Activated CD4-positive, alpha-beta memory T cell treated with anti-CD3 and anti-CD28 coated beads for 36 hours (primary cell): ENCODE results near the gene GPC3. TPM values are rescaled to one million over a fixed set of nuclear protein-coding genes. Genes with fewer than 3 reads are reported as not detected.

Source experiments
- CTCF ChIA-PET: fragments of 350-600 bp; sonication (Branson Sonifier 250); formaldehyde crosslinking; loops from one replicate; lab custom pipeline; 2021; ENCODE audit warnings: antibody characterized with exemption, inconsistent platforms; lab: Charles Lee
- POLR2A ChIA-PET: fragments of 350-600 bp; sonication (Branson Sonifier 250); formaldehyde crosslinking; loops from one replicate; lab custom pipeline; 2021; ENCODE audit warnings: antibody characterized with exemption; lab: Charles Lee
- DNase-seq: peaks from one replicate; pipeline ENCODE4 v3.0.0-alpha.2; 2020
- H3K27ac Mint-ChIP-seq: one replicate; pipeline ENCODE4 v1.8.0; 2021; ENCODE audit warnings: mixed read lengths
- H3K27me3 Mint-ChIP-seq: one replicate; pipeline ENCODE4 v1.8.0; 2021; ENCODE audit warnings: mixed read lengths
- H3K36me3 Mint-ChIP-seq: one replicate; pipeline ENCODE4 v1.8.0; 2021; ENCODE audit warnings: mixed read lengths
- H3K4me1 Mint-ChIP-seq: one replicate; pipeline ENCODE4 v1.8.0; 2021; ENCODE audit warnings: low read depth, mixed read lengths
- H3K4me3 Mint-ChIP-seq: one replicate; pipeline ENCODE4 v1.8.0; 2021; ENCODE audit warnings: mild to moderate bottlenecking, mixed read lengths
- H3K9me3 Mint-ChIP-seq: one replicate; pipeline ENCODE4 v1.8.0; 2021; ENCODE audit warnings: mixed read lengths
- intact Hi-C: fragments of 100-400 bp; cut with micrococcal nuclease; formaldehyde crosslinking; loops from one replicate; pipeline ENCODE4 v1.15.1; 2023
- total RNA-seq, 2 experiments: library from RNA; stranded (reverse); gene quantifications; one replicate each; pipeline ENCODE4 v1.2.3, GENCODE V29; 2021

The GPC3 gene
- total RNA-seq, 2 experiments from 2014 or later: 0.14 to 0.39 TPM

GRCh38 chrX:133937022-133937421 lies 48.4 kb downstream of the GPC3 start:
- Mint-ChIP-seq H3K9me3 (no peaks in the 10 kb centered on the region), H3K36me3 (no peaks in the 10 kb centered on the region), H3K4me3 (no peak overlapping the region), H3K27ac (no peak overlapping the region), H3K27me3 (no peaks in the 10 kb centered on the region), H3K4me1 (no peaks in the 10 kb centered on the region)
- no peak for DNase-seq
- POLR2A ChIA-PET: no interaction called here
- CTCF ChIA-PET: no interaction called here
- intact Hi-C loops: no loop called here

- intact Hi-C loops: no loop called here
- Mint-ChIP-seq H3K4me3 (no peak overlapping the region), H3K27me3 (no peaks in the 10 kb centered on the region), H3K27ac (no peak overlapping the region), H3K9me3 (no peaks in the 10 kb centered on the region), H3K4me1 (no peaks in the 10 kb centered on the region), H3K36me3 (no peaks in the 10 kb centered on the region)
- no peak for DNase-seq
- ChIA-PET CTCF (interaction anchor here (1.1 kb wide), 1 partner anchor 92 kb away, joined by 3 read pairs; no protein-coding TSS in a partner anchor), POLR2A (no interaction called here)
Observed at GRCh38 chrX:133935076-133935475, 50.3 kb downstream of the GPC3 start.

DNA sequence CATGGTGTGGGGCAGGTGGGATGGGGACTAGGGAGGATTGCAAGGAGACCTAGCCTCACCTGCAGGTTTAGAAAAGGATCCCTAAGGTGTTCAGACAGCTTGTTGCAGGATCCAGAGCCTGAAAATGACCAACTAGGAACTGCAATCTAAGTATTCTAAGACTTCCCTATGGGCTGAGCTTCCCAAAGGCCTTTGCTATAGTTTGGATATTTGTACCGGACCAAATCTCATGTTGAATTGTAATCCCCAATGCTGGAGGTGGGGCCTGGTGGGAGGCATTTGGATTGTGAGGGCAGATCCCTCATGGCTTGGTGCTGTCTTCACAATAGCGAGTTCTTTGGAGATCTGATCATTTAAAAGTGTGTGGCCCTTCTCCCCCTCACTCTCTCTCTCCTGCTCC lies 52.1 kb downstream of the GPC3 start:
- Mint-ChIP-seq H3K27me3 (no peaks in the 10 kb centered on the region), H3K4me1 (no peaks in the 10 kb centered on the region), H3K36me3 (no peaks in the 10 kb centered on the region), H3K27ac (no peak overlapping the region), H3K4me3 (no peak overlapping the region), H3K9me3 (no peaks in the 10 kb centered on the region)
- intact Hi-C loops: no loop called here
- POLR2A ChIA-PET: no interaction called here
- CTCF ChIA-PET: interaction anchor here (0.5 to 1.0 kb wide), 2 partner anchors 58 to 72 kb away, joined by 3 to 5 read pairs; no protein-coding TSS in a partner anchor
- DNase-seq: no peak

DNA sequence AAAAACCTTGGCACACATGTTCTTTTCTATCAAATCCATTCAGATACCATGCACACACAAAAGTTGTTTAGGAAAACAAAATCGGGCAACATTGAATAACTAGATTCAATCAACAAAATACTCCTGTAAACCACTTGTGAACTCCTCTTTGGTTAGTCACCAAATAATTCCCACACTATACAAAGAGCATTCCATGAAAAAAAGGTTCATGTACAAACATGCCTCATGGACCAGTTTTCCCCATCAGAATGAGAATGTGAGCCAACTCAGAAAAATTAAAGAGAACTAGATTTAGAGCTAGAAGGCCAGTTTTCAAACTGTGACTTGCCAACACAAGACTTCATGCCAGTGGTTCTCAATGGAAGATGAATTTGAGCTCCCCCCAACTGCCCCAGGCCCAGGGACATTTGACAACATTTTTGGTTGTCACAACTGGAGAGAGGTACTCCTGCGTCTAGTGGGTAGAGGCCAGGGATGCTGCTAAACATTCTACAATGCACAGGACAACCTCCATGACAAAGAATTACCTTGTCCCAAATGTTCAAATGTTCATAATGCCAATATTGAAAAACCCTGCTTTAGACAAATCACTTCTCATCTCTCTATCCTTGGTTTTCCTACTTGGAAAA lies 55.4 kb downstream of the GPC3 start:
- no peak overlapping the region for H3K4me3 Mint-ChIP-seq
- DNase-seq: no peak
- no peaks in the 10 kb centered on the region for H3K27me3 Mint-ChIP-seq
- no peak overlapping the region for H3K27ac Mint-ChIP-seq
- no peaks in the 10 kb centered on the region for H3K4me1 Mint-ChIP-seq
- POLR2A ChIA-PET: no interaction called here
- intact Hi-C loops: loop anchor here (10.0 kb wide), 2 partner anchors 95 to 245 kb away; no protein-coding TSS in a partner anchor
- peaks cover 2% of the 10 kb centered on the region for H3K9me3 Mint-ChIP-seq
- CTCF ChIA-PET: no interaction called here
- no peaks in the 10 kb centered on the region for H3K36me3 Mint-ChIP-seq

DNA sequence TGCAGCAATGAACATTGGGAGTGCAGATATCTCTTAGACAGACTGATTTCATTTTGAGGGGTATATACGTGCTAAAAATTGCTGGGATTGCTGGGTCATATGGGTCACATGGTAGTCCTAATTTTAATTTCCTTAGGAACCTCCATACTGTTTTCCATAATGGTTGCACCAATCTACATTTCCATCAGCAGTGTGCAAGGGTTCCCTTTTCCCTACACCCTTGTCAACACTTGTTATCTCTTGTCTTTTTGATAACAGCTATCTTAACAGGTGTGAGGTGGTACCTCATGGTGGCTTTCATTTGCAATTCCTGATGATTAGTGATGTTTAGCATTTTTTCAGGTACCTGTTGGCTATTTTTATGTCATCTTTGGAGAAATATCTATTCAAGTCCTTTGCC lies 57.0 kb downstream of the GPC3 start:
- Mint-ChIP-seq H3K36me3 (no peaks in the 10 kb centered on the region), H3K9me3 (peaks cover 2% of the 10 kb centered on the region), H3K4me1 (peaks cover under 1% of the 10 kb centered on the region), H3K4me3 (no peak overlapping the region), H3K27ac (no peak overlapping the region), H3K27me3 (no peaks in the 10 kb centered on the region)
- ChIA-PET CTCF (no interaction called here), POLR2A (no interaction called here)
- no peak for DNase-seq
- intact Hi-C loops: loop anchor here (10.0 kb wide), 2 partner anchors 96 to 246 kb away; no protein-coding TSS in a partner anchor

DNA sequence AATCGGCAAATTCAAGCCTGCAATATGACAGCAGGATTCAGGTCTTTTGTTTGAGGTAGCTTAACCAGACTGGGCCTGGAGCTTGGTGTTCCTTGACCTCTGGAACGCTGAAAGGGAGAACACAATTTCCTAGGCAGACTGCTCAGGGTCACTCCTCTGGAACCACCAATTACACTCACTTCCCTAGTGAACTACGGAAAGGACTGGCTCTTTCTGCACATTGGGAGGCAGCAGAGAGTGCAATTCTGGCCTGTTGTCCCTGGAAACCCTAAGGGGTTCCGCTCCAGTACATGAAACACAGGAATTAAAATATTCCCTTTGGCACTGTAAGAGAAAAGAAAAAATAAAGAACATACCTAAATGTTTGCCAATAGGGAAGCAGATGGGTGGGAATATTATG lies 58.6 kb downstream of the GPC3 start:
- Mint-ChIP-seq H3K4me3 (no peak overlapping the region), H3K27me3 (no peaks in the 10 kb centered on the region), H3K27ac (no peak overlapping the region), H3K9me3 (peaks cover 2% of the 10 kb centered on the region), H3K36me3 (no peaks in the 10 kb centered on the region), H3K4me1 (peaks cover 14% of the 10 kb centered on the region)
- DNase-seq: no peak
- ChIA-PET CTCF (no interaction called here), POLR2A (no interaction called here)
- intact Hi-C loops: loop anchor here (10.0 kb wide), 2 partner anchors 98 to 248 kb away; no protein-coding TSS in a partner anchor

DNA sequence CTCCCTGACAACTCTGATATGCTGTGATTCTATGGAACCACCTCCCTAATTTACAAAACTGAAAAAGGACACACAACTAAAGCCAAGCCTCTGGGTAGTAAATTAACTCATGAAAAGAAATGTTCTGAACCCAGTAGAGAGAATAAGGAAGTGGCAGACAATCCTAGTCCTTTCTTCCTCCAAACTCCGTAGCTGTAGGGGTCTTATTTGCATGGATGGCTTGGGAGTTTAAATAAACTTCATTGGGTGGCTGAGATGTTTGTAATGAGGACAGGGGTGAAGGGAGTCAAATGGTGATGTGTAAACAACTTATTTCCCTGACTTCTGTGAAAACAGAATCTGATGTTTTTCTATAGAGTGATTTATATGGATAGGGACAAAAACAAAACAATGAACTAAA lies 59.3 kb downstream of the GPC3 start:
- Mint-ChIP-seq H3K27me3 (no peaks in the 10 kb centered on the region), H3K4me3 (no peak overlapping the region), H3K36me3 (no peaks in the 10 kb centered on the region), H3K9me3 (peaks cover 2% of the 10 kb centered on the region), H3K4me1 (peaks cover 17% of the 10 kb centered on the region), H3K27ac (no peak overlapping the region)
- CTCF ChIA-PET: no interaction called here
- no peak for DNase-seq
- POLR2A ChIA-PET: no interaction called here
- intact Hi-C loops: loop anchor here (10.0 kb wide), 2 partner anchors 99 to 249 kb away; no protein-coding TSS in a partner anchor

DNA sequence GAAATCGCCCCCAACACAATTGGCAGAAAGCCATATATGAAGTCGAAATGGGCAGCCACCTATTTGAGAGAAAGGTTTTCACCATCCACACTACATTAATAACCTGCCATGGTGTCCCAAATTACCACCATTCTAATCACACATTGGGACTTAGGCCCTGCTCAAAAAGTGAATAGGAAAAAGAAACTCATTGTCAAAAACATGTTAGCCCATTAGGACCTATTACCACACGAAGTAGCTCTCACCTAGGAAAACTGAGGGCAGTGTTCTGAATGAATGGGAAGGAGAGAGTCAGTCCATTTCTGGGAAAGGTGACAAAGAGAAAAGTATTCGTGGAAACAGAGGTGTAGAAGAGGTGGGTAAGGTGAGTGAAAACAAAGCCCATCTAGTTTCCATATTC lies 60.8 kb downstream of the GPC3 start:
- intact Hi-C loops: loop anchor here (10.0 kb wide), 2 partner anchors 100 to 250 kb away; no protein-coding TSS in a partner anchor
- Mint-ChIP-seq H3K27me3 (no peaks in the 10 kb centered on the region), H3K36me3 (no peaks in the 10 kb centered on the region), H3K27ac (no peak overlapping the region), H3K9me3 (peaks cover 2% of the 10 kb centered on the region), H3K4me3 (no peak overlapping the region), H3K4me1 (peaks cover 17% of the 10 kb centered on the region)
- ChIA-PET CTCF (no interaction called here), POLR2A (no interaction called here)
- no peak for DNase-seq

DNA sequence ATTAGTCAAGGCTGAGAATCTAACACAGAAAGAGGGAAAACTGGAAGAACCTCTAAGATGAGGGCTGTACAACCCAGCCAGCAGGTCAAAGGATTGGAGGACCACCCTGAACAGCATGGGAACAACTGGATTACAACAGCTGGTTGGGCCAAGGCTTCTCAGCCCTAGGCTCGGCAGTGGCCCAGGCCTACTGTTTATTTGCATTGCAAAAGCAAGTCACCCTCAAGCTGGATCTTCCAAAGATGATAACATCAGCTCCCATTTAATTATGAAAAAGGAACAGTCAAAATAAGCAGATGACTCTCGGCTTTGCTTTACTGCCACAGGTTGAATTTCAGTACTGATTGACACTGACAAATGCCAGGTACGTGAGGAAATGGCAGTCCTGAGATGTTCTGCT lies 61.8 kb downstream of the GPC3 start:
- Mint-ChIP-seq H3K27ac (no peak overlapping the region), H3K9me3 (peaks cover 2% of the 10 kb centered on the region), H3K36me3 (no peaks in the 10 kb centered on the region), H3K27me3 (no peaks in the 10 kb centered on the region), H3K4me3 (no peak overlapping the region), H3K4me1 (peaks cover 17% of the 10 kb centered on the region)
- ChIA-PET POLR2A (no interaction called here), CTCF (no interaction called here)
- intact Hi-C loops: loop anchor here (2.0 to 10.0 kb wide), 3 partner anchors 101 to 251 kb away; no protein-coding TSS in a partner anchor
- DNase-seq: no peak

DNA sequence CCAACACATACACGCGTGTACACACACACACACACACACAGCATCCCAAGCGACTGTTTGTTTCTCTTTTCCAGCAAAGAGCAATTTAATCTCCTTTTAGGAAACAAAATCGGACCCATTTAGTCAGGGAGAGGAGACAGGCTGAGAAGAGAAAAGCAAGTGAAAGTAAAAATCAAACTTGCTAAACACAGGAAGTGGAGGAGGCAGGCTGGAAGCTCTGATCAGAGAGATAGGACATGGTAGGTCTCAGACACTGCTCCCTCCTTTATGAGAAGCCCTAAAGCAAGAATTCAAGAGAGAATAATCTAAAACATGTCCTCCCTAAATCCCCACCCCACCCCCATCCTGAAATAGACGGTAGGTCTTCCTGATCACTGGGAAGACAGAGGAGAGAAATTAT lies 62.3 kb downstream of the GPC3 start:
- intact Hi-C loops: loop anchor here (2.0 to 10.0 kb wide), 3 partner anchors 102 to 252 kb away; no protein-coding TSS in a partner anchor
- Mint-ChIP-seq H3K4me1 (peaks cover 17% of the 10 kb centered on the region), H3K9me3 (peaks cover 2% of the 10 kb centered on the region), H3K36me3 (no peaks in the 10 kb centered on the region), H3K4me3 (no peak overlapping the region), H3K27me3 (no peaks in the 10 kb centered on the region), H3K27ac (peak overlapping the region; percentile 38)
- ChIA-PET CTCF (interaction anchor here (2.8 kb wide), 1 partner anchor 131 kb away, joined by 9 read pairs; no protein-coding TSS in a partner anchor), POLR2A (no interaction called here)
- peak; percentile 9 for DNase-seq

GRCh38 chrX:133922390-133922771 lies 63.0 kb downstream of the GPC3 start:
- intact Hi-C loops: loop anchor here (2.0 to 10.0 kb wide), 3 partner anchors 102 to 252 kb away; no protein-coding TSS in a partner anchor

GRCh38 chrX:133921764-133922389 lies 63.5 kb downstream of the GPC3 start:
- peaks cover 5% of the 10 kb centered on the region for H3K9me3 Mint-ChIP-seq
- H3K27ac Mint-ChIP-seq: no peak overlapping the region
- H3K4me1 Mint-ChIP-seq: peaks cover 17% of the 10 kb centered on the region
- intact Hi-C loops: loop anchor here (2.0 to 10.0 kb wide), 3 partner anchors 103 to 253 kb away; no protein-coding TSS in a partner anchor
- H3K36me3 Mint-ChIP-seq: no peaks in the 10 kb centered on the region
- POLR2A ChIA-PET: no interaction called here
- H3K4me3 Mint-ChIP-seq: no peak overlapping the region
- no peaks in the 10 kb centered on the region for H3K27me3 Mint-ChIP-seq
- CTCF ChIA-PET: interaction anchor here (0.6 to 2.8 kb wide), 4 partner anchors 100 to 1064 kb away, joined by 3 to 9 read pairs (median 4); no protein-coding TSS in a partner anchor
- peak; percentile 52 for DNase-seq

More at GRCh38 chrX:133922390-133922771, 63.0 kb downstream of the GPC3 start:
- H3K4me1 Mint-ChIP-seq: peaks cover 17% of the 10 kb centered on the region
- CTCF ChIA-PET: interaction anchor here (0.9 to 2.8 kb wide), 3 partner anchors 99 to 130 kb away, joined by 3 to 9 read pairs (median 4); no protein-coding TSS in a partner anchor
- peaks cover 1% of the 10 kb centered on the region for H3K9me3 Mint-ChIP-seq
- no peak overlapping the region for H3K4me3 Mint-ChIP-seq
- H3K36me3 Mint-ChIP-seq: no peaks in the 10 kb centered on the region
- DNase-seq: no peak
- POLR2A ChIA-PET: no interaction called here
- H3K27ac Mint-ChIP-seq: peak overlapping the region; percentile 38
- H3K27me3 Mint-ChIP-seq: no peaks in the 10 kb centered on the region
